SKM-1 (cell line): ENCODE results near the gene INTS11.
A peak's percentile ranks its signal among the peaks of the same experiment; 100 is the strongest.

Experiments
- DNase-seq: peaks from one replicate; lab custom pipeline; 2025; ENCODE audit not compliant: unreplicated experiment; lab: John Stamatoyannopoulos, UW

INTS11 gene

GRCh38 chr1:1303736-1304135 is 20.7 kb downstream of the INTS11 start:
- DNase-seq = no peak

GRCh38 chr1:1302951-1303509 is 21.4 kb downstream of the INTS11 start:
- no peak for DNase-seq

DNA sequence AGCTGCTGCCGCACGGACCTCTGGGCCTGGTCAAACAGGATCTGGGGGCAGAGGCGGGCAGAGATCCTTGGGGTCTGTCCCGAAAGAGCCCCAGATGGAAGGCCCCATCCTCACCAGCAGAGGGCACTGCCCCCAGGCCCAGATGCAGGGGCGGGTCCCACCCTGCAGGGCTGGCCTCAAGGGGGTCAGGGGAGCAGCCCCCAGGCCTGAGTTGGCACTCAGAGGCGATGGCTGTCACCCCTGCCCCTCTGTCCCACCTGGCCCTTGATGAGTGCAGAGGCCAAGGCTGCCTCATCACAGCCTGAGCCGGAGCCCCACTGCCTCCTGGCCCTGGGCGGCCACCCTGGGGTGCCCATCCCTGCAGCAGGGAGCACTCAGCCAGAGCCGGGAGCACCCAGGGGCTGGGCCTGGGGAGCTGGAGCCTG is 22.4 kb downstream of the INTS11 start:
- DNase-seq = no peak

DNA sequence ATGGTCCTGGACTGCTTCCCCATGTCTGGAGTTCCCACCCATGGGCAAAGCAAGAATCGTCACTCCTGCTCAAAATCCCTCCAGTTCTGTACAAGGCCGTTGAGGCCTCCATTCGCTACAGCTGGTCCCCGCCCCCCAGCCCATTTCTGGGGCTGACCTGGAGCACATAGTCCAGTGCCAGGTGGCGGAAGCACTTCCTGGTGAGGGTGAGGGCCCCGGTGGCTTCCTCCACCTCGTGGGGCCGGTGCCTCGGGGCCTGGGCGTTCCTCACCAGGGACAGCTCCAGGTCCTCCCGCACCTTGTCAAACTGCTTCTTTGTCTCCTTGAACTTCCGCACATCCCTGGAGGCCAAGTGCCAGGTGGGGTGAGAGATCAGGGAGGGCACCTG is 24.1 kb downstream of the INTS11 start:
- no peak for DNase-seq

- DNase-seq = no peak
Measured at GRCh38 chr1:1299686-1300351, 24.6 kb downstream of the INTS11 start.

DNA sequence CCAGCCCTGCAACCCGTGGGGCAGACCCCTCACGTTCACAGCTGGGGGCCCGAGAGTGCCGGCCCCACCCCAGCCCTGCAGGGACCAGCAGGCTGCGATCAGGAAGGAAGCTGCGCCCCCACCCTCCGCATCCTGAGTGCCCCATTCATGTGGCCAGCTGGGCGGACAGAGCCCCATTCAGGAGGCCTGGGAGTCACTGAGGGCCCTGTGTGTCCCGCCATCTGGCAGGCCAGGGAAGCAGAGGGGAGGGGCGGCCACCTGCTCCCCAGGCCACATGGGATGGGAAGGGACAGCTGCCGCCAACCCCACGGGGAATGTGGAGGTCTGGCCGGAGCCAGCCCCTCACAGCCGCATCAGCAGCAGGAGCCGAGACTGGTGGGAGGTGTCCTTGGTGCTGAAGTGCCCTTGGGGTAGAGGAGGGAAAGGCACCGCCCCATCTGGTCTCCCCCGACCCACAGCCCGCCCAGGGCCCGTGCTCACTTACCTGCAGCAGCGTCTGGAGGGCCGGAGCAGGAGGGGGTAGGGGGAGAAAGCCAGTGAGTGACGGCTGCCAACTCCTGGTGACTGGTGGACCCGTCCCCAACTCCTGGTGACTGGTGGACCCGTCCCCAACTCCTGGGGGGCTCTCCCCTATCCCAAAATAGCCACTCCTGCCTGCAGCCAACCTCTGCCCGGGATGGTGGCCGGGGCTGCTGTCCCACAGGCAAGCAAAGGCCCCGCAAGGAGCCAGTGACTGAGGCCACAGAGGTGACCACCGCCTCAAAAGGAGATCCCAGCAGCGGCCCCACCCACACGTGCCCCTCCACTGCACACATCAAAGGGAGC is 25.4 kb downstream of the INTS11 start:
- no peak for DNase-seq

DNA sequence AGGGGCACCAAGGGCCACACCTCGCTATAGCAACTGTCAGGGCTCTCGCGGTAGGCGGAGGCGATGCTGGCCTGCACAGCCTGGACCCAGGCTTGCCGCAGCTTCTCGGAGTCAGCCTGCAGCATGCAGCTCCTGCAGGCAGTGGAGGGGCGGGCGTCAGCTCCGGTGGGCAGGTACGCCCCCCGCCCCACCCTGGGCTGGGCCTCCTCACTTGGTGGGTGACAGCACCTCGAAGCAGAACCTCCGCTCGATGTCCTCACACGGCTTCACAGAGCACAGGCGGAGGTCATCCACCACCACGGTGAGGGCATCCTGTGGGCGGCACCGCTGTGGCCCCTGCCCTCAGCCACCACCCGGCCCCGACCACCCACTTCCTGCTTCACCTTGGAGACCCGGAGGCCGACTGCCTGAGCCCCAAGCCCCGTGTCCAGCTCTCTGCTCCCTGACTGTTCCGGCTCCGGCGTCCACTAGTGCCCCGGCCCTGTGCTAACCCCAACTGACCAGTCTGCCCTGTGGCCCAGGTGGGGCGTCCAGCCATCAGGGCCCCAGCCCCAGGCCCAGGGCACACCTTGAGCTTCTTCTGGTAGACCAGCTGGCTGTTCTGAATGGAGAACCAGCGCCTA is 26.5 kb downstream of the INTS11 start:
- no peak for DNase-seq

DNA sequence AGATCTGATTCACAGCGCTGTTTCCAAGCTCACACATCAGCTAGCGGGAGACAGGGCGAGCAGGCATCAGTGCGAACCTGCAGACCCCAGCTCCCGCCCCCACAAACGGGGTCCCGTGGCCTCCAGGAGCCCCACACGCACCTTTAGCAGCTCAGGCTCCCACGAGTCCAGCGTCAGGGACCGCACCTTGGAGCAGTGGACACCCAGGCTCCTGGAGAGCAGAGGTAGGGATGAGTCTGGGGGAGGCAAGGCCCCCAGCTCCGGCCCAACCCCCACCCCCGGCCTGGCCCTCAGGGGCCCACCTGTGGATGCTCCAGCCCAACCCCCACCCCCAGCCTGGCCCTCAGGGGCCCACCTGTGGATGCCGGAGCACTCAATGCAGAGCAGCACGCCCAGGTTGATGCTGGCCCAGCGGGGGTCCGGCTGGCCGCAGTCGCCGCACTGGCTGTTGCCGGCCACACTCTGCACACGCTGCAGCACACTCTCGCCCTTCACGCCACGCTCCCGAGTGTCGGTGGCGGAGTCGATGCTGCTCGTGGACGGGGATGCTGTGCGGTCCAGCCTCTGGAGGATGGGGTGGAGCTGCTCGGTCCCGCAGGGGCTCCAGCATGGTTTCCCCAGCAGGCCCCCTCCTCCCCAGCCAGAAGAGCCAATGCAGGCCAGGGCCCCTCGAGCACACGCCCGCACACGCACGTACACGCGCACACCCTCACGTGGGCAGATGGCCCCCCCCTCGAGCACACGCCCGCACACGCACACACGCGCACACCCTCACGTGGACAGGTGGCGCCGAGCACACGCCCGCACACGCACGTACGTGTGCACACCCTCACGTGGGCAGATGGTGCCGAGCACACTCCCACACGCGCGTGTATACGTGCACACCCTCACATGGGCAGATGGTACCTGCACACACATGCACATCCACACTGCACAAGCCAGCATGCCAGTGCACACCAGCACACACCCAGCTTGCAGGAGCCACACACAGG is 28.1 kb downstream of the INTS11 start:
- DNase-seq = no peak

- DNase-seq = no peak
Measured at GRCh38 chr1:1295154-1295923, 29.1 kb downstream of the INTS11 start.

GRCh38 chr1:1294250-1294890 is 30.1 kb downstream of the INTS11 start:
- DNase-seq = no peak

GRCh38 chr1:1293263-1294249 is 30.9 kb downstream of the INTS11 start:
- DNase-seq = no peak

GRCh38 chr1:1292851-1293250 is 31.6 kb downstream of the INTS11 start:
- DNase-seq = no peak

DNA sequence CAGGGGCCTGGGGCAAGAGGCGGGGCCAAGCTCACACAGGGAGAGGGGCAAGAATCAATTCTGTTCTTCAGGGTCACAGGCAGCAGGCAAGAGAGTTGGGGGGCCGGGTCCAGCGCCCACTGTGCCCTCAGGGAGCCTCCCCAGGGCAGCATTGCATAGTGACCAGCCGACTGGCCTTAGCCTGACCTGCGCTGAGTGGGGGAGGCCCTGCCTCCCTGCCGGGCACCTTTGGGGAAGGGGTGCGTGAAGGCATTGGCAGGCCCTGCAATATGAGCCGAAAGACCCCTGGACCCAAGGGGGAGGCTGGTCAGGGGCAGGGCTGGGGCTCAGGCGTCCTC is 32.0 kb downstream of the INTS11 start:
- DNase-seq = no peak

DNA sequence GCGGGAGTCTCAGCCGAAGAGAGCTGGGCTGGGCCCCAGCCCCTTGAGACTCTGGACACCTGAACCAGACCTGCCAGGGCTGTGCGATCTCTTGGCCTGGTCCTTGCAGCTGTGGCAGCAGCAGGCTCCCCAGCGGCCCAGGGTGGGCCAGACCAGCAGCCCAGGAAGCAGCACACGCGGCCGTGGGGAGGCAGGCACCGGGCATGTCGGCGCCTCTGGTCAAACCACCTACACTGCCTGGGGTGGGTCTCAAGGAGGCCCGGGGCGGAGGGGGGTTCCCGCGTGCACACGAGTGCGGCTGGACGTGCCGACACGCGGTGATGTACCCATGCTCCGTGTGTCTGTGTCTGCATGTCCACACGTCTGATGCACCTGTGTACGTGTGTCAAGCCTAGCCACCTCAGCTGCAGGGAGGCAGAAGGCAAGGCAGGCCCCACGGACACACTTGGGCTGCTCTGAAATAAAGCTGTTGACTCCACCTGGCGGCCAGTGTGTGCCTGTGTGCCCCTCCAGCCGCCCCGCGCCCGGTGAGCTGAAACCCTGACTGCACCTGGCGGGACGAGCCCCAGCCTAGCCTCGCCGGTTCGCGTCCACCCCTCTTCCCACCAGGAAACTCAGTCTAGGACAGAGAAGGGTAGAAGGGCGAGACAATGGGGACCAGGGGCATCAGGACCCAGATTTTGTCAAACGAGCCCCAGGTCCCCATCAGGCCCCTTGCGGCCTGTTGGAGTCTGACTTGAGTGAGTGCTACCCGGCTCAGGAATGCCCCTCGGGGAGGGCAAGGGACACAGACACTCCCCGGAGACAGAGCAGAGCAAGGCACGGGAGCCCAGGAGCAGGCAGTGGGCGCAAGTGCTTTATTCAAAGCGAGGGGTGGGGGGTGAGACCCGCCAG is 32.7 kb downstream of the INTS11 start:
- DNase-seq = peak; percentile 23

GRCh38 chr1:1291023-1291528 is 33.4 kb downstream of the INTS11 start:
- DNase-seq = no peak

DNA sequence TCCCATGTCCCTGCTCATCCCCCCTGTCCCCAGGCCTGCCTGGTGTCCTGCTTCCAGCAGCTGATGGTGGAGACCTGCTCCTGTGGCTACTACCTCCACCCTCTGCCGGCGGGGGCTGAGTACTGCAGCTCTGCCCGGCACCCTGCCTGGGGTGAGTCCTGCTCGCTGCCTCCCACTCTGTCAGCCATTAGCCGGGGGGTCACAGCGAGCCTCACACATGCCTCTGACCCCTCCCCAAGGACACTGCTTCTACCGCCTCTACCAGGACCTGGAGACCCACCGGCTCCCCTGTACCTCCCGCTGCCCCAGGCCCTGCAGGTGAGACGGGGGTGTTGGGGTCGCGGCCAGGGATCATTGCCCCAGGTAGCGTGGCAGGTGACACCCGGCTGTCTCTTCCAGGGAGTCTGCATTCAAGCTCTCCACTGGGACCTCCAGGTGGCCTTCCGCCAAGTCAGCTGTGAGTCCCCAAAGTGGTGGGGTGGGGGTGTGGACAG is 34.2 kb downstream of the INTS11 start:
- DNase-seq = no peak
